HG03575 (cell line): ENCODE measurements around the gene PCSK9.

Experiments used
- ATAC-seq: cut with Tn5 transposase; IDR thresholded peaks from one replicate; pipeline ENCODE4 v1.9.1; 2021; ENCODE audit not compliant: unreplicated experiment, insufficient number of reproducible peaks, low FRiP score; ENCODE audit errors: extremely low read depth

PCSK9 gene

DNA sequence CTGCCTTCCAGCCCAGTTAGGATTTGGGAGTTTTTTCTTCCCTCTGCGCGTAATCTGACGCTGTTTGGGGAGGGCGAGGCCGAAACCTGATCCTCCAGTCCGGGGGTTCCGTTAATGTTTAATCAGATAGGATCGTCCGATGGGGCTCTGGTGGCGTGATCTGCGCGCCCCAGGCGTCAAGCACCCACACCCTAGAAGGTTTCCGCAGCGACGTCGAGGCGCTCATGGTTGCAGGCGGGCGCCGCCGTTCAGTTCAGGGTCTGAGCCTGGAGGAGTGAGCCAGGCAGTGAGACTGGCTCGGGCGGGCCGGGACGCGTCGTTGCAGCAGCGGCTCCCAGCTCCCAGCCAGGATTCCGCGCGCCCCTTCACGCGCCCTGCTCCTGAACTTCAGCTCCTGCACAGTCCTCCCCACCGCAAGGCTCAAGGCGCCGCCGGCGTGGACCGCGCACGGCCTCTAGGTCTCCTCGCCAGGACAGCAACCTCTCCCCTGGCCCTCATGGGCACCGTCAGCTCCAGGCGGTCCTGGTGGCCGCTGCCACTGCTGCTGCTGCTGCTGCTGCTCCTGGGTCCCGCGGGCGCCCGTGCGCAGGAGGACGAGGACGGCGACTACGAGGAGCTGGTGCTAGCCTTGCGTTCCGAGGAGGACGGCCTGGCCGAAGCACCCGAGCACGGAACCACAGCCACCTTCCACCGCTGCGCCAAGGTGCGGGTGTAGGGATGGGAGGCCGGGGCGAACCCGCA lies at the start of gene PCSK9:
Gene PCSK9 (plus strand): TSS at position 207 of the 741 bp plus-strand sequence. CDS start 290 bp downstream, at position 497.
- ATAC-seq = no peak

DNA sequence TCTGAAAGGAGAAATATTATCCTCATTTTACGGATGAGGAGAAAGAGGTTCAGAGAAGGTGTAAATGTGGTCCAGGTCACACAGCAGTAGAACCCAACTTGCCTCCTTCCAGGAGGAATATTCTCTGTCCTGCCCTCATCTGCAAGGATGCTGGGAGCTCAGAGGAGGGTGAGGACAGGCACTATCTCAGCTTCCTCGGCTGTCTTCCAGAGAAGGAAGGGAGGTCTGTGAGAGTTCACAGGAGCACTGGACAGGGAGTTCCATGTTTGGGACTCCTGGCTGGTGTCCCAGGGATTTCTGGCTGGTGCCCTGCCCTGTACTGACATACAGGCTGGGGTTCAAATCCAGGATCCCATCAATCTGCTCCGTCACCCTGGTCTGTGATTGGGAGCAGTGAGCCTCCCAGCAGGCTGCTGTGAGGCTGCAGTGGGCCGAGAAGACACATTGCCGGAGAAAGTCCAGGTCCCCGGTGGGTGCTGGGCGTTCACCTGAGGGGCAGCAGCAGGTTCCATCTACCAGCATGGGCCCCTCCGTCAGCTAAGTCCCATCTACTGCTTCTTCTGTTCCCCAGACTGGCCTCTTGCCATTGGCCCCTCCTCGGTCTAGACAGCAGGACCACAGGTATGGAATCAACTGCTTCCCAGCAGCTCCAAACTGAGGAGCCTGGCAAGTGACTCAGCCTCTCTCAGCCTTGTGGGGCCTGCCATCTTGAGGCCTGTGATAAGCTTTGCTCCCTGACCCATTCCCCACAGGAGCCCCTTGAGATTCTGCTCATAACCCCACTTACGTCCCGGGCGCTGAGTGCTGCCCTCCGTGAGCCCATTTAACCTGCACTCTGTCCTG lies 49.2 kb upstream of the PCSK9 start:
- no peak for ATAC-seq

DNA sequence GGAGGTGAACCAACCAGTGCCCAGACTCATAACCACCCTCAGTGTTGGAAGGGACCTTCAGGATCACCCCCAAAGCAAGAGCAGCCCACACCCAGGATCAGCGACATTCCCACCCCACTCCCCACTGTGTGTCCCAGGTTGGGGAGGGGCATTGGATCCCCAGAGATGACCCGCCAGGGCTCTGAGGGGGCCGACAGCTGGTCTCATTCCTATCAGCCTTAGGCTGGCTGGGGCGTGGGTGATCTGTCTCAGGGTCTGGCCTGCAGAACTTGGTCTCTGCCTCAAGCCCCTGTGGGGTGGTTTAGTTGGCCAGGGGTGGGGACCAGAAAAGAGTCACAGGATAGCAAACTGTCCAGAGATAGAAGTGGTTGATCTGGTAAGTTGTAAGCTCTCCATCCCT lies 48.4 kb upstream of the PCSK9 start:
- no peak for ATAC-seq

DNA sequence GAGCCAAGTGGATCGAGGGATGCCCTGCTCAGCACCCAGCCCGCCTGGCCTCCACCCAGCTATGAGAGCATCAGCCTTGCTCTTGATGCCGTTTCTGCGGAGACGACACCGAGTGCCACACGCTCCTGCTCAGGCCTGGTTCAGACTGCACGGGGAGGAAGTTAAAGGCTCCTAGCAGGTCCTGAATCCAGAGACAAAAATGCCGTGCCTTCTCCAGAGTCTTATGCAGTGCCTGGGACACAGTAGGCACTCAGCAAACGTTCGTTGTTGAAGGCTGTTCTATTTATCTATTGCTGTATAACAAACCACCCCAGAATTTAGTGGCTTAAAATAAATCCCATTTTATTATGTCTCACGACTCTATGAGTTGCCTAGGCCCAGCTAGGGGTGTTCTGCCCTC lies 47.4 kb upstream of the PCSK9 start:
- no peak for ATAC-seq

DNA sequence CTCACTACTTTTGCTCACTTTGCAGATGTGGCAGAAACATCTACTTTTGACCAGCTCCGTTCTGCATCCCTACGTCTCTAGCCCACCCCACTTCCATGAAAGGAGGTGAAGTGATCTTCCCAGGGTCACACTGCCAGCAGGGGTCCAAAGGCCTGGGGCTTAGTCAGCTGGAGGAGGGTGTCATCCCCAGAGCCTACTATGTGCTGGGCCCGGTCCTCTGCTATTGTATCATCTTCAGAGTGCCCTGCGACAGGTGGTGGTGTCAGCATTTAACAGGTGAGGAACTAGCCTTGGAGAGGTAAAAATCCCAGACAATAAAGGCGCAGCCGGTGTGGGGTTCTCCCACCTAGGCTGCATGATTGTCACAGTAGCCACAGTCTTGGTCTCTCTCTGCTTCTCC lies 46.2 kb upstream of the PCSK9 start:
- ATAC-seq = no peak

DNA sequence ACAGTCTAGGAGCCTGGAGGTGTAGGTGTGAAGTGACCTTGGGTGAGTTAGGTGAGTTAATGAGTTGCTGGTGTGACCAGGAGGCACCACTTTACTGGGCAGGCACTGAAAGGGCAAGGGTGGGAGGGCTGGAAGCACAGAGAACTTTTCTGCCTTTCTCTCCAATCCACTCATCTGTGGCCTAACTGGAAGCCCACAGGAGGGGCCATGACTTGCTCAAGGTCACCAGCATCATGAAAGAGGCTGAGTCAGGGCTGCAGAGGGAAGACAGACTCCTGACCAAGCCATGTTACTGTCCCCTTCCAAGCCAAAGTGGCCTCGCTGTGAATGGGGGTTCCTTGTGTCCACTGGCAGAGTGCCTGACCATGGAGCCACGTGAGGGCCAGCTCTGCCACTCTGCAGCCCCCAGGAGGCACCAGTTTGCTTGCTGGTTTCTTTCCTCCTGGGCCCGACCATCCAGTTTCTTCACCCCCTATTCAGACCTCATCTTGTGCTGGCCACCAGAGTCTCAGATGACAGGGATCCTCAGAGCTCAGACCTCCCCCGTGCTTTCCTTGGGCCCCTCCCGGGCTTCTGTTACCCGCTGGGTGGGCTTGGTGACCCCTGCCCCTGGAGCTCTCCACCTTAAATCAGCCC lies 44.9 kb upstream of the PCSK9 start:
- no peak for ATAC-seq

DNA sequence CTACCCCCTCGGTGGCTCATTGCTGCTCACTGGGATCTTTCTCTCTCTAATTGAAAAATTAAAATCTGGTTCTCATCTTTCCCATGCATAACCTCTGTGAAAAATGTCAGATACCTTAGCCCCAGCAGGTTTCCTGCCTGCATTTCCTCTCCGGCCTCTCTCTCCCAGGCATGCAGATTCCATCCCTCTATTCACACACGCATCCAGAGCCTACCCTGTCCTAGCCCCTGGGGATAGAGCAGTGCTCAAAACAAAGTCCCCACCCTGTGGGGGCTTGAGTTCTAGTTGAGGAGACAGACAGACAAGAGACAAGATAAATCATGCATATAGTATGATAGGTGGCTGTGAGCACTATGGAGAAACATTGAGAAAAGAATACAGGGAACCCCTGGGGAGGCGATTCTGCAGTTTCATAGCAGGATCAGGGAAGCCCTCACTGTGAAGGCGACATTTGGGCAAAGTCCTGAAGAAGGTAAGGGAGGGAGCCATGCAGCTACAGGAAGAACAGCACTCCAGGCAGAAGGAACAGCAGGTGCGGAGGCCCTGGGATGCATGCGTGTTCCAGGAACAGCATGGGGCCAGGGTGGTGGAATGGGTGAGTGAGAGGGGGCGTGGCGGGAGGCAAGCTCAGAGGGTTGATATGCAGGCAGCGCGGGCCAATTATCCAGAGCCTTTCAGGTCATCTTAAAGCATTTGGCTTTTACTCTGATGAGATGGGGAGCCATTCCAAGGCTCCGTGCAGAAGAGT lies 44.2 kb upstream of the PCSK9 start:
- ATAC-seq = no peak

DNA sequence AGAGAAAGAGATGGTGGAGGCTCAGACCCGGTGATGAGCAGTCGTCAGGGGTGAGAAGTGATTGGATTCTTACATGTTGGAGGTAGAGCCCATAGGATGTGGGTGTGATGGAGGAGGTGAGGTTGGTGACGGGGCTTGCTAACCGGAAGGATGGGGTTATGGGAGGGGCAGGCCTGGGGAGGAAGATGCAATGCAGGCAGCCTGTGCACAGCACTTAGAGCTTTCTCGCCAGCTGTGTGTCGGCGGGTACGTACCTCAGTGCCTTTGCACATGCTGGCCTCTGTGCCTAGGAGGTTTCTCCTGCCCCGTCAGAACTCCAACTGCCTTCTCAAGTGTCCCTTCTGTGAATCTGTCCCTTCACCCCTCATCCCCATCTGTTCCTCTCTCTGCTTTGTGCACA lies 43.5 kb upstream of the PCSK9 start:
- no peak for ATAC-seq

DNA sequence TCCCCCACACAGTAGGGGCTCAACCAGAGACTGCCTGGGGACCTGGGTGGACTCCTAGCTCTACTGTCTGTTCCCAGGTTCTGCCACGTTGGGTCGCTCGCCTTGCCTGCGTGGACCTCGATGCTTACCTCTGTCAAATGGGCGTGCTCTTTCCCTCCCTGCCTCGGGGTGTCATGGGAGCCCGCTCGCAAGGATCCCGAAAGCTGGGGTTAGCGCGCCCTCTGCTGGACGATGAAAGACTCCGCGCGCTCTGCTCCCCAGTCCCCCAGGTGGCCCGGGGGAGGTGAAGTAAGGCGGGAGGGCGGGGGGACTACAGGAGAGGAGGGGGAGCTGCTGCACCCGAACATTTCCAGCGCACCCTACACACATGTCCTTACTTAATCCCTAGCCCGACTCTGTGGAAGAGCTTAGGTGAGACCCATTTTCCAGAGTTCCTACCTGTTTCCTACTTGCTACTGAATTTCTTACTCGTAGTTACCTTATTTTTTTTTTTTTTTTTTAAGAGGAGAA lies 42.9 kb upstream of the PCSK9 start:
- no peak for ATAC-seq

DNA sequence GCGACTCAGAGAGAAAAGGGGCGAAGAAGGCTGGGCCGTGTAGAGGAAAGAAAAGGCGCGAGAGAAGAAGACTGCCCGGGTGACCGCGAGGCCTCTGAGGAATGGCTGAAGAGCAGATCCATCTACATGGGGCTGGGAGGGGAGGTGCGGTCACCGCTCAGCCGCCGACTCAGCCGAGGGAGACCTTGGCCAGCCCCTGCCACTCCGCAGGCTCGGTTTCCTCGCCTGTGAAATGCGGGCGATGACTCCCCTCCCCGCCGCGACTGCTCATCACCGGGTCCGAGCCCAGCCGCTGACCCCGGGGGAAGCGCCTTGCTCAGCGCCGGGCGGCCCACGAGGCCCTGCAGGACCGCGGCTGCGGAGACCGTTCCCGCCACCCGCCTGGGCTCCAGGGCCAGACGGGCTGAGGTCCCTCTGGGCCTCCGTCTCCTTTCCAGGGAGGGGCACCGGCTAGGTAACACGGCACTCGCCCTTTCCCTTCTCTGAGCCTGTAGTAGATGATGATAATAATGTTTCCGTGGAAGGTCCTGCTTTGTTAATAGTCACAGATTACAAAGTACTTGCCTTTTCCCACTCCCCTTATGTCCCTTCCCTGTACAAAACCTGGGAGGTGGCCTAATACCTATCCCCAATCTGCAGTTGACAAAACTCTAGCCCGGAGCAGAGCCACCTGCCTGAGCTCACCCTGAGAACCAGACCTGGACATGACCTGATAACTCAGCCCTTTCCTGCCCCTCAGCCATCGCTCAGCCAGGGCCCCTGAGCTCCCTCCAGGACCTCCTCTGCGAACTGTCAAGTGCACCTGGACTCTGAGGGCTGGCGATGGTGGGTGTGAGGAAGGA lies 42.3 kb upstream of the PCSK9 start:
- ATAC-seq = no peak

DNA sequence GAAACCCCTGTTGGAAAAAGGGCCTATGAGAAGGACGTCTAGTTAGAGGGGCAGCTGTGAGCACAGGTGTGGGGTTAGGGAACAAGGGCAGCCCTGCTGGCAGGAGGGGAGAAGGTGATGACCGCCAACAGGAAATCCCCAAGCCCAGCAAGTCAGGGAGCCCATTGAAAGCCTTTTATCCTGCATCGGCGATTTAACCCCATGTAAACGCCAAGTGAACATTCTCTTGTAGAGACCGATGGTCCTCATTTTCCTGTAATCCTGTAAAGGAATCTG lies 41.7 kb upstream of the PCSK9 start:
- ATAC-seq = no peak

DNA sequence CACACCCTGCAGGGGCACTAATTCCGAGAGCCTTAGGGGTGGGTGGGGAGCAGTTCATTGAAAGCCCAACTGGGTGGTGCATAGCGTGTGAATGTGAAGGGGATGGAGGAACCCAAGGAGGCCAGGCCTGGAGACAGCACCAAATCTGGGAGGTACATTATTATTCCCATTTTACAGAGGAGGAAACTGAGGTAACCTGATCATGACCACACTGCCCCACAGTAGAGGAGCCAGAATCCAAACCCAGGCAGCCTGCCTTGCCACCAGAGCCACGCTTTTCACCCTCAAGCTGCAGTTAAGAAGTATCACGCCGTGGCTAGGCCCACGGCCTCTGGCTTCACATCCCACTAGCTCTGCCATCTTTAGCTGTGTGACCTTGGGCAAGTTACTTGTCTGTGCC lies 41.2 kb upstream of the PCSK9 start:
- ATAC-seq = no peak

DNA sequence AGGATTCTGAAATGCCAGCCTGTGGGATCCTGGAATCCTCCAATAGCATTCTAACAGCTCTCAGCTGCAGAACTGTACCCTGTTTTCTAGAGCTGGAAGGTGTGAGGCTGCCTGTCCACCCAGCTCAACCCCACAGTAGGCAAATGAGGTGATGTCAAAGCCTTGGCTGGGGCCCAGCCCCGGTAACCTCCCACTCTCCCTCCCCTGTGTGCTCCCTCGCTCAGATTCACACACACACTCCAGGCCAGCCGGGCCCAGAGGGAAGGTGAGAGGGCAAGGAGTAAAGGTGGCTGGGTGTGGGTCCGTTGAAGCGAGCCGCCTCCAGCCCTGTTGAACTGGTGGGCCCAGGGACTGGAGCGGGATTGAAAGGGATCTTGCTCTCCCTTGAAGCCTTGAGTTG lies 40.7 kb upstream of the PCSK9 start, which contains the start of gene BSND:
Gene BSND (plus strand): TSS at position 257 of the 400 bp plus-strand sequence. CDS start 254 bp downstream, outside the sequence.
- ATAC-seq = no peak

DNA sequence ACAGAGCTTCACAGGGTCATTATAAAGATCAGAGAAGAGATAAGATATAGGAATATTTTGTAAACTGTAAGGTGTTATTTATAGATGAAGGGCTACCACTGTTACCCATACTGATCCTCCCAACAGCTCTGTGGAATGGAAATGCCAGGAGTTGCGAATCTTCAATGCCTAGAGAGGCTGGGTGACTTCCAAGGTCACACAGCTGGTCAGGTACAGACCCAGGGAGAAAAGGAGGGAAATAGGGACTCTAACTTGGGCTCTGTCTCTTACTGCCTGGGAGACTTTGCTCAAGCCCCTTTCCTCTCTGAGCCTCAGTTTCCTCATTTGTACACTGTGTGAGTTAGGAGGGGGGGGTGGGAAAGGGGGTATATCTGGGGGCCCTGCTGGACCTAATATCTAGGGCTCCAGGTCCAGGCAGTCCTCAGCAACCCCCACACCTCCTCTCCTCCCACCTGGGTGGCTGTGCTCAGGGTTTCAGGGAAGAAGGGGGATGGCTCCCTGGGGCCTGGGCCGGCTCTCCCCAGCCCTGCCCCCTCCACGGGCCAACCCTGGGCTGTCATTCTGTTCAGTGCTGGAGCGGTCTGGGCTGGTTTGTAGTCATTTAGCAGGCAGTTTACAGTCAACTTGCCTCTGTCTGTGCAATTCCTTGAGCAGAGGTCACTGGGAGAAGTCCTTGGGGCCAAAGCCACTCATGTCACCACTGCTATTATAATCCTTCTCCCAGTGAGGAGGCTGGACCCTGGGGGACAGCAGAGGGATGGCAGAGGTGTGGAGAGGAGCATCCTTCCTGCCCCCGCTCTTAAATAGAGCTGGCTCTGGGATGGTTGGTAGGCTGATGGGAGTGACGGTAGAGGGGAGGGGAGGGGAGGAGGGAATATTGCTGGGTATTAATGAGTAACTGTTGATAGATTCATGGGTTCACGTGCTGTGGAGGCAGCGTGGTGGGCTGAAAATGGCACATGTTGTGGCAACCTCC lies 39.0 kb upstream of the PCSK9 start:
- no peak for ATAC-seq

DNA sequence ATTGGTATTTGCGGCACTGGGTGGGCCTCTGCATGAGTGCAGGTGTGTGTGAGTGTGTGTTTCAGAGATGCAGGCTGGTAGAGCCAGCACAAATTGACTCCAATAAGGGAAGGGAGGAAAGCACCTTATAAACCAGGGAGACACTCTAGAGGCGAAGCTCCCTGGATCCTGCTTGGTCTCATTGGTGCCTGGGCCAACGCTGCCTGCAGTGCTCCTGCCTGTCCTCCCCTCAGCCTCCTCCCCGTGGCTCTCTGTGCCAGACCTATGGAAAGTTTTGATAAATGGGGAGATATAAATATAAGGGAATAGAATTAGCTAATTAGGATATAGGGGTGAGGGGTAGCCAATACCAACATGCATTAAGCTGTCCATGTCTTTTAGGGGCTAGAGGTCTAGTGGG lies 38.0 kb upstream of the PCSK9 start:
- no peak for ATAC-seq

DNA sequence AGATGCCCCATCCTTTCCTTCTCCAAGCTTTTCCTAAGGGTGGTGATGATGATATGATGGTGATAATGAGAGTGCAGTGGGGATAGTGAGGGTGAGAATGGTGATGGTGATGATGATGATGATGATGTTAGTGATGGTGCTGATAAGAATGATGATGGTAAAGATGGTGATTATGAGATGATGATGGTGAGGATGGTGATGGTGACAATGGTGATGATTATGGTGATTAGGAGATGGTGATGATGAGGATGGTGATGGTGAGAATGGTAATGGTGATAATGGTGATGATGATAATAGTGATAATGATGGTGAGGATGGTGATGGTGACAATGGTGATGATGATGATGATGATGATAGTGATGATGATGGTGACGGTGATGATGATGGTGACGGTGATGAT lies 36.7 kb upstream of the PCSK9 start:
- ATAC-seq = no peak

DNA sequence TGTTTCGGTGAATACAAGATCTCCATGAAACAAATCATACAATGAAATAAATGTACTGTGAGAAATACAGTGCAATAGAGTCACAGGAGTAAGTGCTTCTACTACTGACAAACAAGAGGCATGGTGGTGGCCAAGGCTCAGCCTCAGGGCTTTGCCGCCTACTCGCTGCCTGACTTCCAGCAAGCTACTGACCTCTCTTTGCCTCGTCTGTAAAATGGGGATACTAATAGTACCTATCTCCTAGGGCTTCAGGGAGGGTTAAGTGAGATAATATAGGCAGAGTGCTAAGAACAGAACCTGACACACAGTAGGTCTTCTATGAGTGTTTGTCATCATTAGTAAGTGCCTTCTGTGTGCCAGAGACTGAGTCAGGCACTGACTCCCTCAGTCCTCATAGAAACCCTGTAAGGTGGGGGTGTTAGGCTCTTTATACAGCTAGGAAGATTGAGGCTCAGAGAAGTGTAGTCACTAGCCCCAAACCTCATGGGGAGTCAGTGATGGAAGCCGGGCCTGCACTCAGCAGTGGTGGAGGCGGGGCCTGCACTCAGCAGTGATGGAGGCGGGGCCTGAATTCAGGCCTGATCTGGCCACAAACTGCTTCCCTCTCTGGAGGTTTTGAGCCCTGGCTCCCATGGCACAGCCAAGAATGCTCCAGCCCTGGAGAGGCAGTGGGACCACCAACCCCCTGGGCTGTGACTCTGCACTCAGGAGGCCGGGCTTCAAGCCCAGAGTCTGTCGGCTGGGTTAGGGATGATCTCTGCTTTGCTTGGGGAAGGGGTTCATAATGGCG lies 33.8 kb upstream of the PCSK9 start:
- no peak for ATAC-seq
